Peyer's patch (tissue), 4 donors: ENCODE data around the gene INHBE.

ENCODE experiments used
- CTCF ChIP-seq, 6 experiments: fragments of 450-650 bp in 4 of 6; fragments of 200-600 bp in 2 of 6; sonication (generic) in 1 of 6; IDR thresholded peaks; one replicate each; pipeline ENCODE4 v1.5.1; 2017 to 2019; ENCODE audit warnings: antibody characterized with exemption in 6 of 6, mild to moderate bottlenecking in 3 of 6, moderate library complexity in 1 of 6
- POLR2A ChIP-seq, 2 donors: fragments of 450-650 bp; IDR thresholded peaks; one replicate each; pipeline ENCODE4 v1.5.1; 2017; ENCODE audit warnings: antibody characterized with exemption in 2 of 2, mild to moderate bottlenecking in 2 of 2, moderate library complexity in 2 of 2

- TF ChIP-seq CTCF (IDR thresholded peaks at IDR 0.05): no peak
- no peak for TF ChIP-seq POLR2A (IDR thresholded peaks at IDR 0.05)
Observed at GRCh38 chr12:57479376-57480115, 24.4 kb downstream of the INHBE start, which contains the start of gene ARHGAP9.
